Panc1 (cell line): ENCODE data around the gene PXK. TPM values are rescaled to one million over a fixed set of nuclear protein-coding genes. Genes with fewer than 3 reads are reported as not detected.

ENCODE experiments used
- ATAC-seq: fragments of 200-7000 bp; cut with Tn5 transposase; 2 replicates; pipeline ENCODE4 v1.9.1; 2020; ENCODE audit warnings: mild to moderate bottlenecking, moderate library complexity
- BruUV-seq: library from RNA; stranded (reverse); fragments of 400-500 nt; replicated peaks from 2 replicates; lab custom pipeline; 2021; lab: Mats Ljungman, UMichigan
- CTCF ChIA-PET: fragments of 300-600 bp; sonication (Branson Sonifier 250); formaldehyde crosslinking; loops from one replicate; lab custom pipeline; 2022; ENCODE audit warnings: antibody characterized with exemption; lab: Charles Lee
- POLR2A ChIA-PET: fragments of 300-600 bp; sonication (Branson Sonifier 250); formaldehyde crosslinking; loops from one replicate; lab custom pipeline; 2022; ENCODE audit warnings: antibody characterized with exemption; lab: Charles Lee
- DNase-seq: peaks from one replicate; pipeline ENCODE4 v3.0.0-alpha.2; 2010; ENCODE audit warnings: low read depth, low spot score
- H3K27ac ChIP-seq: 2 replicates; pipeline ENCODE4 v1.5.1; 2011; ENCODE audit warnings: mild to moderate bottlenecking, low read length, inconsistent platforms
- H3K27me3 ChIP-seq: fragments of 200-500 bp; sonication (Bioruptor generic); 2 replicates; pipeline ENCODE4 v1.6.0; 2014; ENCODE audit warnings: low read length, inconsistent platforms; ENCODE audit not compliant: control insufficient read depth, insufficient read depth
- H3K36me3 ChIP-seq: fragments of 200-500 bp; sonication (Bioruptor generic); 2 replicates; pipeline ENCODE4 v1.5.1; 2014; ENCODE audit warnings: inconsistent platforms, mild to moderate bottlenecking, low read length, moderate library complexity; ENCODE audit not compliant: control insufficient read depth, insufficient read depth
- H3K4me1 ChIP-seq: 2 replicates; pipeline ENCODE4 v1.5.1; 2011; ENCODE audit warnings: inconsistent platforms, mild to moderate bottlenecking, low read length, moderate library complexity; ENCODE audit not compliant: control insufficient read depth, insufficient read depth
- H3K4me3 ChIP-seq, 2 experiments: 2 replicates each; pipeline ENCODE4 v1.5.1; 2011 to 2012; ENCODE audit warnings: low read depth in 2 of 2, low read length in 2 of 2, mild to moderate bottlenecking in 2 of 2, inconsistent platforms in 1 of 2, moderate library complexity in 1 of 2
- H3K9me3 ChIP-seq: fragments of 200-500 bp; sonication (Bioruptor generic); 2 replicates; pipeline ENCODE4 v1.5.1; 2014; ENCODE audit warnings: low read depth, mild to moderate bottlenecking, inconsistent platforms, low read length, moderate library complexity; ENCODE audit not compliant: control insufficient read depth, insufficient read depth
- CTCF ChIP-seq: fragments of 450-650 bp; IDR thresholded peaks from 2 replicates; pipeline ENCODE4 v1.5.1; 2017; ENCODE audit warnings: mild to moderate bottlenecking
- POLR2AphosphoS5 ChIP-seq: IDR thresholded peaks from 2 replicates; pipeline ENCODE4 v1.6.1; 2012; ENCODE audit warnings: mild to moderate bottlenecking, low read depth, low read length, moderate library complexity
- REST ChIP-seq, 2 experiments: IDR thresholded peaks; 2 replicates each; pipeline ENCODE4 v1.6.1; 2011 to 2012; ENCODE audit warnings: low read depth in 2 of 2, control low read depth in 1 of 2, low read length in 1 of 2, mild to moderate bottlenecking in 1 of 2, moderate library complexity in 1 of 2; ENCODE audit not compliant: insufficient read depth in 1 of 2
- SIN3A ChIP-seq: IDR thresholded peaks from 2 replicates; pipeline ENCODE4 v1.6.1; 2012; ENCODE audit warnings: low read depth, mild to moderate bottlenecking, low read length, moderate library complexity, borderline replicate concordance; ENCODE audit not compliant: insufficient read depth
- TCF7L2 ChIP-seq: IDR thresholded peaks from 2 replicates; pipeline ENCODE4 v1.6.1; 2011; ENCODE audit warnings: mild to moderate bottlenecking, low read depth, low read length, inconsistent platforms
- in situ Hi-C: cut with HindIII; loops from 2 replicates; pipeline ENCODE4 v1.10.0; 2016; ENCODE audit warnings: low sequenced_read_pairs, low pct_unique_long_range_greater_than_20kb
- intact Hi-C: fragments of 100-400 bp; cut with micrococcal nuclease; formaldehyde crosslinking; loops from one replicate; pipeline ENCODE4 v1.10.0; 2022; ENCODE audit not compliant: unreplicated experiment
- total RNA-seq: library from RNA; stranded (reverse); gene quantifications from one replicate; pipeline ENCODE4 v1.2.1, GENCODE V29; 2021; ENCODE audit not compliant: unreplicated experiment

The PXK gene
- total RNA-seq, 1 experiment from 2014 or later, result 14.2 TPM

GRCh38 chr3:58317811-58318210 is 14.9 kb upstream of the PXK start:
- Histone ChIP-seq H3K4me3 (no peak overlapping the region), H3K36me3 (peaks cover 11% of the 10 kb centered on the region), H3K4me1 (no peaks in the 10 kb centered on the region), H3K9me3 (no peaks in the 10 kb centered on the region), H3K27ac (no peak overlapping the region), H3K27me3 (no peaks in the 10 kb centered on the region)
- intact Hi-C loops (no loop called here), in situ Hi-C loops (no loop called here)
- DNase-seq (no peak), ATAC-seq (no peak)
- TF ChIP-seq TCF7L2 (no peak), CTCF (no peak), SIN3A (no peak), POLR2AphosphoS5 (no peak), REST (IDR thresholded peaks at IDR 0.05; ENCODE audit: insufficient read depth in 1 of 2, low read depth in 2 of 2, low read length in 1 of 2) (no peak)
- ChIA-PET POLR2A (no interaction called here), CTCF (no interaction called here)
- BruUV-seq, result TSS peak; percentile 47

- POLR2A ChIA-PET, result interaction anchor here (0.6 kb wide), 1 partner anchor 94 kb away, joined by 3 read pairs; no protein-coding TSS in a partner anchor
- no peak overlapping the region for H3K27ac ChIP-seq
- no TSS peak for BruUV-seq
- H3K36me3 ChIP-seq, result peaks cover 2% of the 10 kb centered on the region
- DNase-seq (no peak), ATAC-seq (no peak)
- CTCF ChIA-PET, result no interaction called here
- no peak overlapping the region for H3K4me3 ChIP-seq
- no peak for TF ChIP-seq CTCF
- no peak for TF ChIP-seq POLR2AphosphoS5
- TF ChIP-seq TCF7L2, result no peak
- intact Hi-C loops (no loop called here), in situ Hi-C loops (no loop called here)
- no peaks in the 10 kb centered on the region for H3K9me3 ChIP-seq
- no peaks in the 10 kb centered on the region for H3K27me3 ChIP-seq
- H3K4me1 ChIP-seq, result no peaks in the 10 kb centered on the region; the same call in 1 of the 2 replicates
Observed at GRCh38 chr3:58321791-58322190, 10.9 kb upstream of the PXK start.
